A549 (cell line): ENCODE data around the gene CCDC146.

Source experiments
- CHD2 ChIP-seq: fragments of 150-350 bp; IDR thresholded peaks from 2 replicates; pipeline ENCODE4 v1.6.1; 2014; ENCODE audit warnings: low read length; ENCODE audit not compliant: partially characterized antibody
- CTCF ChIP-seq: fragments of >200 bp; sonication (Bioruptor Twin); formaldehyde crosslinking; IDR thresholded peaks from 3 replicates; pipeline ENCODE4 v1.5.1; 2016
- ELK1 ChIP-seq: fragments of 150-350 bp; IDR thresholded peaks from 2 replicates; pipeline ENCODE4 v1.6.1; 2014; ENCODE audit warnings: low read depth, mild to moderate bottlenecking, low read length
- EP300 ChIP-seq, 2 experiments: fragments of >200 bp; sonication (Bioruptor Twin); formaldehyde crosslinking; IDR thresholded peaks; 2 replicates in 1 of 2; 3 replicates in 1 of 2; pipeline ENCODE4 v1.6.1; 2016 to 2017
- GATA3 ChIP-seq: IDR thresholded peaks from 2 replicates; pipeline ENCODE4 v1.6.1; 2012; ENCODE audit warnings: borderline replicate concordance
- HOXB13 ChIP-seq: fragments of 250-450 bp; sonication (Bioruptor Pico); IDR thresholded peaks from 2 replicates; pipeline ENCODE4 v1.5.0; 2020; ENCODE audit warnings: low read depth, mild to moderate bottlenecking, moderate library complexity
- KDM5A ChIP-seq: fragments of 200-600 bp; sonication (generic); IDR thresholded peaks from 2 replicates; pipeline ENCODE4 v1.6.1; 2016; ENCODE audit warnings: antibody characterized with exemption, mild to moderate bottlenecking
- MAZ ChIP-seq: fragments of 150-350 bp; IDR thresholded peaks from 2 replicates; pipeline ENCODE4 v1.6.1; 2014; ENCODE audit warnings: antibody characterized with exemption, low read depth, low read length, borderline replicate concordance
- POLR2A ChIP-seq: IDR thresholded peaks from 2 replicates; pipeline ENCODE4 v1.6.1; 2012; ENCODE audit warnings: mild to moderate bottlenecking, low read length
- RCOR1 ChIP-seq: fragments of 150-350 bp; IDR thresholded peaks from 2 replicates; pipeline ENCODE4 v1.6.1; 2014; ENCODE audit warnings: antibody characterized with exemption, low read length, low read depth
- RNF2 ChIP-seq: fragments of 200-600 bp; sonication (generic); IDR thresholded peaks from 2 replicates; pipeline ENCODE4 v1.6.1; 2016; ENCODE audit warnings: low read depth, mild to moderate bottlenecking, antibody characterized with exemption, moderate library complexity, borderline replicate concordance
- TF ChIP-seq, protein P1 (sequence below): IDR thresholded peaks from 2 replicates; pipeline ENCODE4 v1.6.1; 2012
- TF ChIP-seq, protein P2 (sequence below): fragments of >200 bp; sonication (Bioruptor Twin); formaldehyde crosslinking; IDR thresholded peaks from 2 replicates; pipeline ENCODE4 v1.6.1; 2016

DNA sequence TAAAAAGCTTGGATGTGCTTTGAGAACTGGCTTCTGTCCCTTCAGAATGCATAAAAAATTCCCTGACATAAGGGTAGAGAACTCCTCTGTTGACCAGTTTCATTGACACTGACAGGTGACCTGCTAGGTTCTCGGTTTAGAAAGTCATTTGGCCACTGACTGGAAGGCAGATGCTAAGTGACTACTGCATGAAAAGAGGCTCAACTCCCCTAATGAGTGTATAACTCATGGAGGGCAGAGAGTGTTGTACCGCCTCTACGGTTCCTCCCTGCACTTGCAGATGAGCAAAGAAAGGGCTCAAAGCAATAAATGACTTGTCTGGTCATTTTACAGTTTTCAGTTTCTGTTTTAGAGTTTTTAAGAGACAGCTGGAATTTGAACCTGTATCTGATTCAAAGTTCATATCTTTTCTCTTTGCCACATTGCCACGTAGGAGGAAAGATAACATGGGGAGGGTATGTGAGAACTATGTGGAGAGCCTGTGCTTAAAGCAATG is 80.1 kb downstream of the CCDC146 start:
- TF ChIP-seq, protein P1, sequence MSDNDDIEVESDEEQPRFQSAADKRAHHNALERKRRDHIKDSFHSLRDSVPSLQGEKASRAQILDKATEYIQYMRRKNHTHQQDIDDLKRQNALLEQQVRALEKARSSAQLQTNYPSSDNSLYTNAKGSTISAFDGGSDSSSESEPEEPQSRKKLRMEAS, result no peak
- TF ChIP-seq POLR2A (no peak), MAZ (no peak), RNF2 (no peak), KDM5A (no peak), CHD2 (no peak), CTCF (no peak), EP300 (IDR thresholded peaks at IDR 0.05) (no peak), RCOR1 (no peak), GATA3 (no peak), ELK1 (no peak), HOXB13 (CRISPR knock-in tag) (no peak)
- TF ChIP-seq, protein P2, sequence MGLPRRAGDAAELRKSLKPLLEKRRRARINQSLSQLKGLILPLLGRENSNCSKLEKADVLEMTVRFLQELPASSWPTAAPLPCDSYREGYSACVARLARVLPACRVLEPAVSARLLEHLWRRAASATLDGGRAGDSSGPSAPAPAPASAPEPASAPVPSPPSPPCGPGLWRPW, result no peak
